Fibroblast of peridontal ligament (primary cell): ENCODE data around the gene FERMT1.
A peak's percentile ranks its signal among the peaks of the same experiment; 100 is the strongest.
"Not testable (repeated sequence)": the region's sequence is repeated elsewhere in the genome, so short reads cannot be mapped to it uniquely, and the experiment has no call there.

Experiments
- DNase-seq: peaks from one replicate; pipeline ENCODE4 v3.0.0-alpha.2; 2010; ENCODE audit errors: extremely low read depth

FERMT1 gene

DNA sequence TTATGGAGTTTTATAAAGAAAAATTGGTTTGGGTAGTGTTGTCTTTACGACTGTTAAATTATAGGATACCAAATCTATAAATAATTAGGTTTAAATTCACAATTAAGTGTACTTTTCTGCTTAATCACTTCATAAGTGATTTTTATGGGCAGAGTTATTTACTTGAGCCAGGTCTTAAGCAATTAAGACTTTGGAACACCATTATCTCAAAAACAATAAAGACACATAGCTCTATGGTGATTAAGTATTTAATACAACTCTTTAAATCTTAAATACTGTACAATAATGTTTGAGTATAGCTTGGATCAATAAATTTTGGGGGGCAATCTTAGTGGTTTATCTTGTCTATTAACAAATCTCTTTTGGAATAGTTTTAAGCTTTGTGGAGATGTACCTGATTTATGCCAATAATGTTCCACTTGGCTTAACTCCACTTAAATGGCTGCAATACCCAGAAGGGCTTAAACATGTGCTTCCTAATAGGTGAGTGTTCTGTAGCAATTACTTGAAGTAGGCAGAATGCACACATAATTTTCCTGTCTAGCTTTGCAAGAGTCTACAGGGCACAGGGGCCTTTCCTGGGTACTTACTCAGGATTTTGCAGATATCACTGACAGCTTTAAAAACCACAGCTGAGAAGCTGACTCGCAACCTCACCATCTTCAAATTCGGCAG is 7.5 kb downstream of the FERMT1 start:
- DNase-seq: no peak

DNA sequence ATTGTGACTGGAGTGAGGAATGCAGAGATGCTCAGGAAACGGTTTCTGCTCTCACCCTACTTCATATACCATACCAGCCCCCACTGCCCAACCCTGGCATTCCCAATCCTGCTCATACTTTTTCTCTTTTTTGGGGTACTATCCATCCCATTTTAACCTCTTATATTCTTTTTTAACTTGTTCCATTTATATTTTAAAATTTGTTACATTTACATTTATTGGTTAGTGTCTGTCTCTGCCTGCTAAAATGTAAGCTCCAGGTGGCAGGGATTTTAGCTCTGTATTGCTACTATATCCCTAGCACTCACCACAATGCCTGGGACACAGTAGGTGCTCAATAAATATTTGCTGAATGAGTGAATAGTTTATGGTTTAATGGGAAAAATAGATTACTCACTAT is 8.1 kb downstream of the FERMT1 start:
- no peak for DNase-seq

DNA sequence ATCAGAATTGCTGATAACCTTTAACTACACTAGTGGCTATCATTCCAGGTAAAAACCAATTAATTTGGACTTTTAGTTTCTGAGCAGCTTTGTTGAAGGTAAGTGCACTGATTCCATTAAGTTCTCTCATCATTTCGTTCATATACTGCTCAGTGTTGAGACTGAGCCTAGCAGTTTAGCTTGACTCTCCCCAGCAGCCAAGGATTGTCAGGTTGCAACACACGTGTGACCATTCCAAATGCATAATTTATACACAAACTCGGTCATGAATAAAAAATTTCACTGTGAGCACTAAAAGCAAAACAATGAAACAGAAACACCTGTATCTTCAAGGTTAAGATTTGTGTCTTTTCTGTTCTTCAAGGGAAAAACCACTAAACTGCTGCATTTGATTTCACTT is 8.9 kb downstream of the FERMT1 start:
- no peak for DNase-seq

DNA sequence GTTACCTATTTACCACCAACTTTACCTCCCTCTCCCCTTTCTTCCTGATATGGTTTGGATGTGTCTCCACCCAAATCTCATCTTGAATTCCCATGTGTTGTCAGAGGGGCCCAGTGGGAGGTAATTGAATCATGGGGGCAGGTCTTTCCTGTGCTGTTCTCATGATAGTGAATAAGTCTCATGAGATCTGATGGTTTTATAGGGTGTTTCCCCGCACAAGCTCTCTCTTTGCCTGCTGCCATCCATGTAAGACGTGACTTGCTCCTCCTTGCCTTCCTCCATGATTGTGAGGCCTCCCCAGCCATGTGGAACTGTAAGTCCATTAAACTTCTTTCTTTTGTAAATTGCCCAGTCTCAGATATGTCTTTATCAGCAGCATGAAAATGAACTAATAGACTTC is 9.9 kb downstream of the FERMT1 start:
- DNase-seq: not testable (repeated sequence)

DNA sequence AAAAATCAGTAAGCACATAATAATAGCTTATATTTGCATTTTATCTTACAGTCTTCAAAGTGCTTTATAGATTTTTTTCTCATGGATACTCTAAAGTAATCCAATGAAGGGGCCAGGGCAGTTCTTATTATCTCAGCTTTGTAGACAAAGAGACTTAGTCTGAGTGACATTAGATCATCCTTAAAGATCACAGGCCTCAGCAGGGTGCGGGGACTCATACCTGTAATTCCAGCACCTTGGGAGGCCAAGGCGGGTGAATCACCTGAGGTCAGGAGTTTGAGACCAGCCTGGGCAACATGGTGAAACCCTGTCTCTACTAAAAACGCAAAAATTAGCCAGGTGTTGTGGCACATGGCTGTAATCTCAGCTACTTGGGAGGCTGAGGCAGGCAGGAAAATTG is 14.5 kb downstream of the FERMT1 start:
- DNase-seq: no peak

DNA sequence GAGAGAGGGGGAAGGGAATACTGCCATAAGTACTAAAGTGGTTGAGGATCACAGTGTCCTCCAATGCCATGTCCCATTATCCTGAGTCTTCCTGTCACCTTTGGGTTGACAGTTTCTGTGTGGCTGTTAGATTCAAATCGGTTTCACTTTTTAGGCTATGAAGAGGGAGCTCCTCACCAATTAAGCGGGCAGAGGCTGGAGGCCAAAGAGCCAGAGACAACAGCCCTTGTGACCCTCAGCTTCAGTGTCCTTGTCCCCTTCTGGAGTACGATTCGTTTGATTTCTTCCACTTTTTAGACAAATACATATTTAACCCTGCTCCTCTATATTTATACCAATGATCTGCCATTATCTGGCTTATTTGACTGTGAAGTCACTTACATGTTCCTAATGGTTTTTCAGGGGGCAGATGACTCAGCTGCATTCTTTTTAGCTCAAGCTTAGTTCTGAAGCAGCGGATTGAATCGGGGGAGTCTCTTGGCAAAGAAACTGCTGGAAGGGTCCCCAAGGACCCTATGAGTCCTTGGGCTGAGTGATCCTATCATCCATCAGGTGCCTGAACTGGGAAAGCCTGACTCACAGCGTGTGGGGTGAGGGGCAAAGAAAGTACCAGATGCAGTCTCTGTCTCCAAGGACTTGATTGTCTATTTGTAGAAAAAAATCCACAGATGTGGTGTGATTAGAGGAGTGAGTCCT is 18.2 kb downstream of the FERMT1 start:
- DNase-seq: peak; percentile 63

DNA sequence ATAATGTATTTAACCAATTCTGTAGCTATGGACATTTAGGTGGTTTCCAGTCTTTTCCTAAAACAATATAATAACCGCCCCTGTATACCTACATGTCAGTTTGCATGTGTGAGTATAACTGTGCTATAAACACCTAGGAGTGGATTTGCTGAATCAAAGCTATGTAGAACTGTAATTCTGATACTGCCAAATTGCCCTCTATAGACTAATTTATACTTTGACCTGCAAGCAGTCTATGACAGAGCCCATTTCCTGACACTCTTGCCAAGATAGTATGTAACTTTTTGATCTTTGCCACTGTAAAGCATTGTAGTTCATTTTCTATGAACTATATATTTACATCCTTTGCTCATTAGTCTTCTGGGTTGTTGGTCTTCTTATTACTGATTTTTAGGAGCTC is 19.5 kb downstream of the FERMT1 start:
- no peak for DNase-seq

DNA sequence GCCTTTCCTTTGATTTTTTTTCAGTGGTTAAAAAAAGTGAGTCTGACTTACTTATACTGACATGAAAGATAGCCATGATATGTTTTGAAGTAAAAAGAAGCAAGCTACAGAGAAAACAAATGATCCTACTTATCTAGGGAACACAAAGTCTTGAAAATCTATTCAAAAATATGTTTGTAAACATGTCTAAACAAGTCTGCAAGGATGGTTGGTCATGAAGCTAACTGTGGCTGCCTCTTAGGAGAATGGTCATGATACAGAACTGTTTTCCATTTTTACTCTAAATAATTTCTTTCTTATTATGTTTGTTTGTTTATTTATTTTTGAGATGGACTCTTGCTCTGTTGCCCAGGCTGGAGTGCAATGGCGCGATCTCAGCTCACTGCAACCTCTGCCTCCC is 21.5 kb downstream of the FERMT1 start:
- no peak for DNase-seq

DNA sequence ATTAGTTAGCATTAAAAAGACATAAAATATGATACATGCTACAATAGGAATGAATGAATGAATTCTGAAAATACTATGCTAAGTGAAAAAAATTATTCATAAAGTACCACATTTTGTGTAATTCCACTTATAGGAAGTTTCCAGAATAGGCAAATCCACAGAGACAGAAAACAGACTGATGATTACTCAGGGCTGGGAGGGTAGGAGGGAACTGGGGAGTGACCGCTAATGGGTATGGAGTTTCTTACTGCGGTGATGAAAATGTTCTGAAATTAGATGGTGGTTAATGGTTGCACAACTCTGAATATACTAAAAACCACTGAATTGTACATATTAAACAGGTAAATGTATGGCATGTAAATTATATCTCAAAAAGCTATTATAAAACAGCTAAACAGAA is 22.6 kb downstream of the FERMT1 start:
- no peak for DNase-seq

DNA sequence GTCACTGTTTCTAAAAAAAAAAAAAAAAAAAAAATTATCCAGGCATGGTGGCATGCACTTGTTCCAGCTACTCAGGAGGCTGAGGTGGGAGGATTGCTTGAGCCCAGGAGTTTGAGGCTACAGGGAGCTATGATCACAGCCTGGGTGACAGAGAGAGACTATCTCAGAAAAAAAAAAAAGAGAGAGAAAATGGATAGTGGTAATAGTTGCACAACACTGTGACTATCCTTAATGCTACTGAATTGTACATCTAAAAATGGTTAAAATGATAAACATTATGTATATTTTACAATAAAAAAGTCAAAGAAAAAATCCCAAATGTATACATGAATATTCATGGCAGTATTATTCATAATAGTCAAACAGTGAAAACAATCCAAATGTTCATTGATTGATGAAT is 23.0 kb downstream of the FERMT1 start:
- DNase-seq: no peak

DNA sequence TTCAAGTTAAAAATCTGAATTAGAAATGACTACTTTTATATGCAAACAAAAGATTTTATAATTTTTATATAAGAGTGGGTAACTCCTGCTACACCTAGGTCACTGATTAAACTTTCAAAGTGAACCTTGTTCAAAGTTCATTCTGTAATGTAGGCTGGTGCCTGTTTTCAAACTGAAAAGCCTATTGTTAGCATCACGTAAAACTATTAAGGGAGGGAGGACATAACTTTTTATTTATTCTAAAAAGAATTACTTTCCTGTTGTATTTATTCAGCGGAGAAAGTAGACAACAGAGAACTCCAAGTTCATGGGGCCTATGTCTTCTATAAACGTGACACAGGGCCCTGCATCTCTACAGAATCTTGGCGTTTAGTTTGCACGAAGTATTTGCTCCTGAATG is 27.4 kb downstream of the FERMT1 start:
- DNase-seq: no peak

DNA sequence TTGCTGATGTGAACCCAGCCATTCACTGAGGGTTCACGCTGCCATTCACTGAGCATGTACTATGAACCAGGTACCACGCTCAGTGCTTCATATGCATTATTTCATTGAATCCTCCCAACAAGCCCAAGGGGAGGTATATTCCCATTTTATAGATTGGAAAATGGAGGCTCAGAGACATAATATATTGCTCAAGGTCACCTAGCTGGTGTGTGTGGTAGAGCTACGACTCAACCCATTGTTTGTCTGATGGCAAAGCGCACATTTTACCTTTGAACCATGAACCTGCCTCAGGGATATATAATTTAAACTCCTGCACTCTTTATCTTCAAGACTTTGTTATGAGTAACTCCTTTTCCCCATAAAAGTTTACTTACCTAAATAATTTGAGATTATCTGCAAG is 28.3 kb downstream of the FERMT1 start:
- DNase-seq: no peak

DNA sequence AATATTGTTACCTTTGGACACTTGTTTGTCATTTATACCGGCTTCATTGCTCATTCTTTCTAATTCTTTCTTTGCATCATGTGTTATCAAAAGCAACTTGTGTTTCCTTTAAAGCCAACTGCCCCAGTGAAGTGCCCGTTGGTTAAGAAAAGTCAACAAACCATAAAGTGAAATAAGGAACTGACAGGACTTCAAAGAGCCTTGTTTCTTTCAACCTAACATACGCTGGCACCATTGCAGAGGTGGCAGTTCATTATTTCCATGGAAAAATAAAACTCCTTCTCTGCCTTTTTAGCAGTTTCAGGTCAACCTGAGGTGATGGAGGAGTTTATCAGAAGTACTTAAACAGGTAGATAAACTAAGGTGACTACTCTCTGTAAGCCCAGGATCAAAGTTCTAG is 28.8 kb downstream of the FERMT1 start:
- no peak for DNase-seq

DNA sequence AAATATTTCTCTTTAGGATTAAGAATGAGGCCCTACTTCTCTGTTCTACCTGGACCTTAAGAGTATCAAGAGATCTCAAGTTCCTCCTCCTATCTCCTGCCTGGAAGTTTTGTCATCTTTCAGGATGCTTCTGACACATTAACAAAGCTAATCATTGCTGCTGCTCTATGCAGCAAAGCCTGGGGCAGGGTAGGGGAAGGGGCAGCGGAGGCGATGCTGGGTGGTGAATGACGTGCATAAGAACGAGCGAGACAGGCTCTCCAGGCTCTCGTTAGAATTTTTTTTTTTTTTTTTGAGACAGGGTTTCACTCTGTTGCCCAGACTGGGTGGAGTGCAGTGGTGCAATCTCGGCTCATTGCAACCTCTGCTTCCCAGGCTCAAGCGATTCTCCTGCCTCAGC is 31.2 kb downstream of the FERMT1 start:
- DNase-seq: no peak

DNA sequence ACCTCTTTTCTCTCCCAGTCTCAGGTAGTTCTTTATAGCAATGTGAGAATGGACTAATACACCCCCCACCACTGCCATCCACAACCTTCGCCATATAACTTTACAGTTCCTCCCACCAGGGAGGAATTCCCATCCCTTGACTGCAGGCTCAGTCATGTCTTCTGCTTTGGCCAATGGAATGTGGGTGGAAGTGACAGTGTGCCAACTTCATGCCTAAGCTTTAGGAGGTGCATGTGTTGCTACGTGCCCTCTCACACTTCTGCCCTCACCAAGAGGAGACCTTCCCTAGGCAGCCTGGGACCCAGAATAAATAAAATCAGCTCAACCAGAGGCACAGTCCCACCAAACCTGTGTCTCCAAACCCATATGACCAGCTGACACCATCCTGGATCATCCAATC is 36.0 kb downstream of the FERMT1 start:
- no peak for DNase-seq

DNA sequence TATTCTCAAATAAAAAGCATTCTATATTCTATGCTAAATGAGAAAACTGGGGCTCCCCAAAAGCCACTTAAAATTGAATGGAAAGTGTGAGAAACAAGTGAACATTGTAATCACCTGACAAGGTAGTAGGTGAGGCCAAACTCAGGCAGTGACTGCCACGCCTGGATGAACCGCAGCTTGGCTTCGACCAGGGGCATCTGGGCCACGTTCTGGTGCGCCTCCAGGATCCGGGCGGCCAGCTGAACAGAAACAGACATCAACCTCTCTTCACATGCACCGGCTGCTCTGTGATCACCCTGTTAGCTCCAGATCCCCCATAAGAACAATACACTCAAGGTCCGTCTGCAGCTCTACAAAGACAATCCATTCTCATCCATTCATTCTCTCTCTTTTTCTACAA is 38.9 kb downstream of the FERMT1 start:
- no peak for DNase-seq

DNA sequence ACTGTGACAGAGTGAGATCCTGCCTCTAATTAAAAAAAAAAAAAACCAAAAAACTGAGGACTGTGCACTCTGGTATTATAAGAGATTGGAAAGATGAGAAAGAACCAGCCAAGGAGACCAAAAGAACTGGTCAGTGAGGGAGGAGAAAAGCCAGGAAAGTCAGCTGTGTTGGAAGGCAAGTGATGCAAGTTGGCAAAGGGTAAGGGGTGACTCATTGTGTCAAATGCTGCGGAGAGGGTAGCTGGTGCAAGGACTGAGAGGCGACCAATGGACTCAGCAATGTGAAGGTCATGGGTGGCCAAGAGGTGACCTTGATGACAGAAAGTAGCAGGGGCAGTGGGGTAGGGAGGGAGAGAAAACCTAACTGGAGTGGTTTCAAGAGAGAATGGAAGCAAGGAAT is 41.6 kb downstream of the FERMT1 start:
- peak; percentile 78 for DNase-seq

DNA sequence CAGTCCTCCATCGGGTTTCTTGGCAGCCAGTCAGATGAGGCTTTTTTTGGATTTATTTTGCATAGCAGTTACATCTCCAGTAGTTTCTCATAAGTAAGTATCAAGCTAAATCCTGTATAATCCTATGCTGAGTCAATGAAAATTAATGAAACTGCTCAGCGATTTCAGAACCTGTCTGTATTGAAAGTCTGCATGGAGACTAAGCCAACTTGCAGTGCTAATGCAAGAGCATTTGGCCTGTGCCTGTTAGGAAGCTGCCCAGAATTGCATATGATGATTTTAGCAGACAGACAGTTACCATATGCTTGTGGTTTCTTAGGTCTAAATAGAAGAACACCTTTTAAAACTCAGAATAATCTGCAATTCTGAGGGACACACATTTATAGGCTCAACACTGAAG is 43.8 kb downstream of the FERMT1 start:
- no peak for DNase-seq

DNA sequence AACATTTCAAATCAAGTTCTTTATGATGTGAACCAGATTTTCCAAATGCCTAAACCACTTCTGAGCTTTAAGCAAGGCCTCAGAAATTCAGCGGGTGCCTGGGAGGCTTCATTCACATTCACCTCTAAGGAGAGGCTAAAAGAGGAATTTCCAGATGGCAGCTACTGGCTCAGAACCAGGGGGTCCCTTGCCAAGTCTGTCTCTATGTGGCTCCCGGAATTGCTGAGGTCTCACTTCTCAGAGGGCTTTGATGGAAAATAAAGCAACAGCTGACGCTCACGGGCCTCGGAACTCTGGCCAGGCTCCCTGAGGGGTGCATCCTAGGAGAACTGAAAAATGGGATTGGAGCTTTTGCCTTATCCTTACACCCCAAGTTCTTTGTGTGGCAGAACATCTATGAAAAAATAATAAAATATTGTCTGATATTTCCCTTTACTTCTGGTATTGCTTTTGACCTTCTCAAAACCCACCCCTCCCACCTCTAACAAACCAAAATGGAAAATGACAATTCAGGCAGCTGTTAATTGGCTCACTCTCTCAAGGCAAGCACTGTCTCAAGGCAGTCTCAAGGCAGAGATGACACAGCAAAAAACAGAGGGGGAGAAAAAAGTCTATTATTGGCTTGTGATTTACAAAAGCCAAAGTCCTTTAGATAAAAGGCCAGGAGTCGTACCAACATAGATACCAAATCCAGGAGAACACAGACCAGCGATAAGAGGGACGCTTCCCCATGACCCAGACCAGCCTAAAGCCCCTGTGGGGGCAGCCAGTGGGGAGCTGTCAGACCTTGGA is 47.2 kb downstream of the FERMT1 start:
- DNase-seq: peak; percentile 25

DNA sequence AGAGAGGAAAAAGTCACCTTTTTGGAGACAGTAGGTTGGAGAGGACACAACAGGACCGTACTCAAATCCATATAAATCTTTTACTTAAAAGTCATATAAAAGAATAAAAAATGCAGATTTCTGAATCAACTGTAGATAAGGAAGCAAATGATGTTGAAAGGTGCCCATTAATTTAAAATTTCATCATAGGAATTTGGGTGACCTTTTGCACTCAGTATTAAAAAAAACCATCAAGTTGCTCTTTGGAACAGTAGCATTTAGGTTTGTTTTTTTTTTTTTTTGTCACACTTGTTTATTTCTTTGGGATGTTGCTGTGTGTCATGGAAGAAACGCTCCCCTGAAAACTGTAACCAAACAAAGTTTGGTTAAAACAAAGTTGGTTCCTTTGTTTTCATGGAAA is 48.0 kb downstream of the FERMT1 start:
- no peak for DNase-seq

DNA sequence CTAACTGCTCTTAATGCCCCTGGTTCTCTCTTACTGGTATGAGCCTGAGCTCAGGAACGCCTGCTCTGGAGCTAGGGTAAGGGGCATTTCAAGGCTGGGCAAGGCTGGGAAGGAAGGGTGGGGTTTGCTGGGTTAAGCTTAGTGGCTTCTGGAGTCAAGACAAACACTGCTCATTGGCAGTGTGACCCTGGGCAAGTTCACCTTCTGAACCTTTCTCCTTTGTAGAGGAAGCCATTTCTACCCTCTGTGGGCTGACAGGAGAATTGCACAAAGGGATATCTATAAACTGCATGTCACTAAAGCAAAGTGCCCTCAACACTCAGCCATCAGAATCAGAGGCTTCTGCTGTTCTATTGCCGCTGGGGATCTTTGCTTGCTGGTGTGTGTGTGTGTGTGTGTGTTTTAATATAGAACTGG is 48.7 kb downstream of the FERMT1 start:
- no peak for DNase-seq

DNA sequence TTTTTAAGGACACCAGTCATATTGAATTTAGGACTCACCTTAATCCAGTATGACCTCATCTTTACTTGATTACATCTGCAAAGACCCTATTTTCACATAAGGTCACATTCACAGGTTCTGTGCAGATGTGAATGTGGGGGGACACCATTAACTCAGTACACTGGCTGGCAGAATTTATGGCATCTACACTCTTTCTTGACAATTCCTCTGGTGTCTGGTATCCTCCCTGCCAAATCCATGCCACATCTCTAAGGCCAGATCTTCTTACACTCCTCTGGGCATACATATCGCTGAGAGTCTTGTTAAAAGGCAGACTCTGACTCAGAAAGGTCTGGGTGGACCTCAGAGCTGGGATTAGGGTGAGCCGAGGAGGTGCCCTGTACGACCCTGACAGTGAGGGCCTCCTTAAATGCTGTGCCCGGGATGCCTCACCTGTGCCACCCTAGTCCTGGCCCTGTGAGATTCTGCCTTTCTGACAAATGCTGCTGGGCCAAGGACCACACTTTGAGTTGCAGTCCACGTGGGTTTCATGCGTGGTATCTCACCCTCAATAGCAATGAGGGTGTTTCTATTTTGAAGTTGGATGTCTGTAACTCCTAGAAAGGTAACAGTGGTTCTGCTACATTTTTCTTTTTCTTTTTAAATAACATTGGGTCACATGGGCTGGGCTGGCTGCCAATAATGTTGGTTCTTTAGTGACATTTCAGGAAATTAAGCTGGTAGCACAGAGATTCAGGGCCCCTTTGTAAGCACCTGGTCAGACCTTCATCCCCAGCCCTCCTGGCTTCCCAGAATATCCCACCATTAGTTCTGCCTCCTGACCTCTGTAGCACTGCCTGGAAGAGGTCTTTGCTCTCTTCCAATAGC is 51.8 kb downstream of the FERMT1 start:
- no peak for DNase-seq
